Astrocyte (in vitro differentiated cells and primary cell): Measurements from ENCODE around the gene MAD2L1BP. TPM values are rescaled to one million over a fixed set of nuclear protein-coding genes. Genes with fewer than 3 reads are reported as not detected.

Source experiments
- DNase-seq: peaks from one replicate; pipeline ENCODE4 v3.0.0-alpha.2; 2010; ENCODE audit warnings: low read depth
- FAIRE-seq: peaks from 2 replicates; lab custom pipeline; 2011; peaks lifted over from hg19 to GRCh38; lab: Jason Lieb, UNC
- H2AFZ ChIP-seq: 2 replicates; pipeline ENCODE4 v1.6.0; 2012; ENCODE audit warnings: low read depth, low read length, inconsistent platforms
- H3K27ac ChIP-seq: 2 replicates; pipeline ENCODE4 v1.5.1; 2011; ENCODE audit warnings: low read depth, low read length, inconsistent platforms
- H3K27me3 ChIP-seq: 2 replicates; pipeline ENCODE4 v1.6.0; 2011; ENCODE audit warnings: low read length, inconsistent platforms; ENCODE audit not compliant: insufficient read depth
- H3K36me3 ChIP-seq: 2 replicates; pipeline ENCODE4 v1.5.1; 2011; ENCODE audit warnings: low read length, inconsistent platforms; ENCODE audit not compliant: insufficient read depth
- H3K4me1 ChIP-seq: 2 replicates; pipeline ENCODE4 v1.5.1; 2011; ENCODE audit warnings: low read length, inconsistent platforms; ENCODE audit not compliant: insufficient read depth
- H3K4me2 ChIP-seq: 2 replicates; pipeline ENCODE4 v1.6.0; 2012; ENCODE audit warnings: low read length, inconsistent platforms
- H3K4me3 ChIP-seq: 2 replicates; pipeline ENCODE4 v1.5.1; 2011; ENCODE audit warnings: low read depth, mild to moderate bottlenecking, low read length, inconsistent platforms; ENCODE audit not compliant: insufficient read depth
- H3K79me2 ChIP-seq: 2 replicates; pipeline ENCODE4 v1.6.0; 2012; ENCODE audit warnings: mild to moderate bottlenecking, low read length, inconsistent platforms; ENCODE audit not compliant: insufficient read depth
- H3K9ac ChIP-seq: 2 replicates; pipeline ENCODE4 v1.6.0; 2012; ENCODE audit warnings: mild to moderate bottlenecking, low read length, inconsistent platforms
- H3K9me3 ChIP-seq: 2 replicates; pipeline ENCODE4 v1.5.1; 2012; ENCODE audit warnings: low read depth, mild to moderate bottlenecking, low read length, inconsistent platforms; ENCODE audit not compliant: insufficient read depth
- H4K20me1 ChIP-seq: 2 replicates; pipeline ENCODE4 v1.6.0; 2012; ENCODE audit warnings: low read length, inconsistent platforms; ENCODE audit not compliant: insufficient read depth
- H3K27ac Mint-ChIP-seq: one replicate; pipeline ENCODE4 v1.8.0; 2021; ENCODE audit warnings: mild to moderate bottlenecking, mixed read lengths; ENCODE audit not compliant: unreplicated experiment
- H3K27me3 Mint-ChIP-seq: one replicate; pipeline ENCODE4 v1.8.0; 2021; ENCODE audit warnings: low read depth, mixed read lengths; ENCODE audit not compliant: unreplicated experiment
- H3K36me3 Mint-ChIP-seq: one replicate; pipeline ENCODE4 v1.8.0; 2021; ENCODE audit warnings: low read depth, mixed read lengths; ENCODE audit not compliant: unreplicated experiment
- H3K4me1 Mint-ChIP-seq: one replicate; pipeline ENCODE4 v1.8.0; 2021; ENCODE audit warnings: low read depth, mixed read lengths; ENCODE audit not compliant: unreplicated experiment
- H3K4me3 Mint-ChIP-seq: one replicate; pipeline ENCODE4 v1.8.0; 2021; ENCODE audit warnings: mild to moderate bottlenecking, moderate library complexity, mixed read lengths; ENCODE audit not compliant: unreplicated experiment
- H3K9me3 Mint-ChIP-seq: one replicate; pipeline ENCODE4 v1.8.0; 2021; ENCODE audit warnings: mild to moderate bottlenecking, mixed read lengths; ENCODE audit not compliant: unreplicated experiment
- CTCF ChIP-seq: IDR thresholded peaks from 2 replicates; pipeline ENCODE4 v1.5.1; 2011; ENCODE audit warnings: low read depth, mild to moderate bottlenecking, inconsistent platforms, low read length, moderate library complexity; ENCODE audit not compliant: insufficient read depth
- EZH2 ChIP-seq: IDR thresholded peaks from 2 replicates; pipeline ENCODE4 v1.6.1; 2012; ENCODE audit warnings: mild to moderate bottlenecking, low read length, inconsistent platforms; ENCODE audit not compliant: insufficient read depth
- total RNA-seq: library from RNA; stranded (reverse); gene quantifications from 2 replicates; pipeline ENCODE4 v1.2.1, GENCODE V29; 2021

Gene MAD2L1BP
- total RNA-seq, 1 donor from 2014 or later, result 32.2 TPM

- TF ChIP-seq CTCF, result no peak
- no peak for TF ChIP-seq EZH2
- Histone ChIP-seq H3K79me2 (peaks cover 29% of the 10 kb centered on the region), H3K27ac (no peak overlapping the region), H3K36me3 (peaks cover 62% of the 10 kb centered on the region), H4K20me1 (peaks cover 15% of the 10 kb centered on the region), H3K4me3 (no peak overlapping the region), H3K9me3 (no peaks in the 10 kb centered on the region), H2AFZ (no peak overlapping the region), H3K27me3 (no peaks in the 10 kb centered on the region), H3K4me2 (no peak overlapping the region), H3K4me1 (peaks cover 6% of the 10 kb centered on the region), H3K9ac (no peak overlapping the region)
- Mint-ChIP-seq H3K36me3 (peaks cover 50% of the 10 kb centered on the region), H3K4me3 (no peak overlapping the region), H3K9me3 (no peaks in the 10 kb centered on the region), H3K4me1 (peaks cover 10% of the 10 kb centered on the region), H3K27me3 (no peaks in the 10 kb centered on the region), H3K27ac (no peak overlapping the region)
- no peak for FAIRE-seq
- DNase-seq, result no peak
Measured at GRCh38 chr6:43621836-43622180, 13.8 kb upstream of the MAD2L1BP start.

GRCh38 chr6:43622541-43622940 is 13.1 kb upstream of the MAD2L1BP start:
- Histone ChIP-seq H3K9ac (no peak overlapping the region), H3K4me3 (no peak overlapping the region), H3K27ac (no peak overlapping the region), H2AFZ (no peak overlapping the region), H3K9me3 (no peaks in the 10 kb centered on the region), H3K79me2 (peaks cover 36% of the 10 kb centered on the region), H3K27me3 (no peaks in the 10 kb centered on the region), H3K4me2 (no peak overlapping the region), H3K4me1 (peaks cover 13% of the 10 kb centered on the region), H4K20me1 (peaks cover 15% of the 10 kb centered on the region), H3K36me3 (peaks cover 62% of the 10 kb centered on the region)
- Mint-ChIP-seq H3K4me3 (no peak overlapping the region), H3K27me3 (no peaks in the 10 kb centered on the region), H3K4me1 (peaks cover 16% of the 10 kb centered on the region), H3K9me3 (no peaks in the 10 kb centered on the region), H3K27ac (no peak overlapping the region), H3K36me3 (peaks cover 52% of the 10 kb centered on the region)
- TF ChIP-seq CTCF (no peak), EZH2 (no peak)
- FAIRE-seq (no peak), DNase-seq (no peak)

DNA sequence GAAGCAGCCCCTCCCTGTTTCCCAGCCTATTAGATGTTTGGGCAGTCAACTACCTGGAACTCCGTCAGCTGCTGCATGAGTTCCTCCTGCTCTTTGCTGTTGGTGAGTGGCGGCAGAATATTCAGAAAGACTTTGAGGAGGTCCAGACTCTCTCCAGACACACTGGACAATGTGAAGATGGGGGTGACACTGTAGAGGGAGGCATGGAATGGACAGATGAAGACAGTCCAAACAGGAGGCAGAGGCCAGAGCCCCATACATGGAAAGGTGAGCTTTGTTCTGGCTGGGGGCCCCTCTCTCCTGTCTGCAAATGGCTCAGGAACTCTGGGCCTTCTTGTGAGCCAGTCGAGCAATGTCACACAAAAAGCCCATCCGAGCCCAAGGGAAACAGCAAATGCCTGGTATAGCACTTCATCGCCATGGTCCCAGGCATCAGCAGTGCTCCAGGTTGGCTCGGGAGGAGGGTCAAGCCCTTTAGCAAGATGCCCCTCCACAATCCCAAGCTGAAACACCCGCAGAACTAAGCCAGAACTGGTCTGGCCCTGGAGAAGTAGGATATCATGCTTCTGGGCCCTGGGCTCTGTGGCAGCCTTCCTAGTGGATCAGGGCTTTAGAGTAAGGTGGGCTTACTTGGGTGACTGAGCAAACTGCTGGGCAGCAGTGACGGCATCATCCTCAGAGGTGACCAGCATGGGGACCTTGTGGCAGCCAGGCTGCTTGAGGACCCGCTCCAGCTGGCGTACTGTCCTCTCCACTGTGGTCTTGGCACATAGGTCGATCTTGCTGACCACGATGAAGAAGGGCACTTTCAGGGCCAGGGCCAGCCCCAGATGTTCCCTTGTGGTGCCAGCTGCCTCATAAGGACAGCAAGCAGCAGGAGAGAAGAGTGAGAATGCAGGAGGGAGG is 11.5 kb upstream of the MAD2L1BP start:
- no peak overlapping the region for H3K4me2 ChIP-seq
- no peak overlapping the region for H3K27ac ChIP-seq
- H3K9ac ChIP-seq, result no peak overlapping the region
- H3K9me3 ChIP-seq, result no peaks in the 10 kb centered on the region
- no peaks in the 10 kb centered on the region for H3K27me3 Mint-ChIP-seq
- no peaks in the 10 kb centered on the region for H3K9me3 Mint-ChIP-seq
- TF ChIP-seq EZH2 (no peak), CTCF (no peak)
- peak overlapping the region; percentile 66 for H3K27ac Mint-ChIP-seq
- H3K4me3 ChIP-seq, result no peak overlapping the region
- peaks cover 17% of the 10 kb centered on the region for H3K4me1 ChIP-seq
- no peak overlapping the region for H2AFZ ChIP-seq
- H3K4me3 Mint-ChIP-seq, result peak overlapping the region; percentile 60
- peaks cover 15% of the 10 kb centered on the region for H4K20me1 ChIP-seq
- H3K36me3 ChIP-seq, result peaks cover 59% of the 10 kb centered on the region
- H3K36me3 Mint-ChIP-seq, result peaks cover 50% of the 10 kb centered on the region
- no peaks in the 10 kb centered on the region for H3K27me3 ChIP-seq
- DNase-seq (no peak), FAIRE-seq (no peak)
- peaks cover 18% of the 10 kb centered on the region for H3K4me1 Mint-ChIP-seq
- peaks cover 50% of the 10 kb centered on the region for H3K79me2 ChIP-seq
